Skeletal muscle tissue (tissue), 4 donors: ENCODE measurements around the gene RAE1. TPM values are rescaled to one million over a fixed set of nuclear protein-coding genes. Genes with fewer than 3 reads are reported as not detected.

ENCODE experiments used
- H3K27ac ChIP-seq: one replicate; pipeline ENCODE4 v1.7.0; 2013; ENCODE audit warnings: mild to moderate bottlenecking, low read depth, low read length, inconsistent platforms
- H3K27me3 ChIP-seq, 3 donors: one replicate each; pipeline ENCODE4 v1.7.0; 2013; ENCODE audit warnings: low read length in 3 of 3; ENCODE audit not compliant: control insufficient read depth in 3 of 3, insufficient read depth in 3 of 3
- H3K36me3 ChIP-seq, 3 donors: one replicate each; pipeline ENCODE4 v1.7.0; 2013; ENCODE audit warnings: low read length in 3 of 3; ENCODE audit not compliant: control insufficient read depth in 3 of 3, insufficient read depth in 3 of 3
- H3K4me1 ChIP-seq, 3 donors: one replicate each; pipeline ENCODE4 v1.7.0; 2013; ENCODE audit warnings: low read length in 3 of 3, mild to moderate bottlenecking in 3 of 3; ENCODE audit not compliant: control insufficient read depth in 3 of 3, insufficient read depth in 3 of 3
- H3K4me3 ChIP-seq, 3 donors: one replicate each; pipeline ENCODE4 v1.7.0; 2013; ENCODE audit warnings: low read length in 3 of 3
- H3K9ac ChIP-seq, 3 donors: one replicate each; pipeline ENCODE4 v1.7.0; 2013; ENCODE audit warnings: low read length in 3 of 3, mild to moderate bottlenecking in 3 of 3, moderate library complexity in 2 of 3, low read depth in 1 of 3
- H3K9me3 ChIP-seq, 3 donors: one replicate each; pipeline ENCODE4 v1.7.0; 2013; ENCODE audit warnings: low read length in 3 of 3; ENCODE audit not compliant: control insufficient read depth in 3 of 3
- total RNA-seq: library from RNA; depleted of rRNA; stranded (reverse); fragments of >200 nt; gene quantifications from one replicate; pipeline ENCODE4 v1.2.3, GENCODE V29; 2014
- donor health status: Osteomylitis.

Gene RAE1
- total RNA-seq, 1 donor from 2014 or later: 18.3 TPM

- H3K4me1 ChIP-seq: no peaks in the 10 kb centered on the region
- peaks cover 9 to 36% (median 11%) of the 10 kb centered on the region in 3 donors for H3K27me3 ChIP-seq
- H3K9ac ChIP-seq: no peak overlapping the region
- H3K27ac ChIP-seq: no peak overlapping the region
- no peaks in the 10 kb centered on the region for H3K9me3 ChIP-seq
- H3K36me3 ChIP-seq: no peaks in the 10 kb centered on the region
- H3K4me3 ChIP-seq: no peak overlapping the region
Observed at GRCh38 chr20:57325632-57326356, 25.3 kb upstream of the RAE1 start.

- H3K27me3 ChIP-seq: peaks cover 6 to 29% (median 8%) of the 10 kb centered on the region in 3 donors
- no peaks in the 10 kb centered on the region for H3K9me3 ChIP-seq
- no peak overlapping the region for H3K4me3 ChIP-seq
- H3K27ac ChIP-seq: no peak overlapping the region
- no peaks in the 10 kb centered on the region for H3K4me1 ChIP-seq
- H3K36me3 ChIP-seq: no peaks in the 10 kb centered on the region
- H3K9ac ChIP-seq: no peak overlapping the region
Observed at GRCh38 chr20:57326667-57327455, 24.2 kb upstream of the RAE1 start.

GRCh38 chr20:57327820-57328219, 23.2 kb upstream of the RAE1 start:
- Histone ChIP-seq H3K4me1 (no peaks in the 10 kb centered on the region), H3K9me3 (no peaks in the 10 kb centered on the region), H3K27me3 (peaks cover 10 to 26% (median 11%) of the 10 kb centered on the region in 3 donors), H3K27ac (no peak overlapping the region), H3K36me3 (no peaks in the 10 kb centered on the region), H3K9ac (no peak overlapping the region), H3K4me3 (no peak overlapping the region)

DNA sequence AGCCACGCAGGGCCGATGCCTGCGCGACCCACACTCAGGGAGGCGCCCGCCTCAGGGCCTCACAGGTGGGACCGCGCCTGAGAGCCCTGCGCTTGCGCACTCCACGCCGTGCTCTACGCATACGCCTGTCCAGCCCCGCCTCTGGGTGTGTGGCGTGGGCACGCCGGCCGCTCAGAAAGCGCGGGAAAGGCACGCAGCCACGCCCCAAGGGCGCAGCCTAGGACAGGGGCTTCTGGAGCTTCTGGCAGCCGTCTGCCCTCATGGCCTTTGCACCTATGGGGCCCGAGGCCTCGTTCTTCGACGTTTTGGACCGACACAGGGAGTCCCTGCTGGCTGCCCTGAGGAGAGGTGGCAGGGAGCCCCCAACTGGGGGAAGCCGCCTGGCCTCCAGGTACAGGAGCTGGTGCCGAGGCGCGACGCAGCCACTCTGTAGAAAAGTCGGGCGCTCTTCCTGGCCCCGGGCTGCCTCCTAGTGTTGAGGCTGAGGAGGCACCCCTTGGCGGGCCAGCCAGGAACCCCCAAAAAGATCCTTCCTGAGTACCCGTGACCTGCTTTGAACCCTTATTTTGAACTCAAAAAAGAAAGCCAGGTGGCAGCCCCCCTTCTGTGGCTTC, 21.3 kb upstream of the RAE1 start, which contains the start of gene SPO11:
TSS of gene SPO11 (plus strand) at position 196 of the 614 bp plus-strand sequence. CDS start at position 261, 65 bp downstream.
- Histone ChIP-seq H3K4me1 (no peaks in the 10 kb centered on the region), H3K36me3 (no peaks in the 10 kb centered on the region), H3K27me3 (peaks cover 6 to 19% (median 13%) of the 10 kb centered on the region in 3 donors), H3K9me3 (no peaks in the 10 kb centered on the region), H3K27ac (no peak within 1 kb of the TSS), H3K9ac (no peak within 1 kb of the TSS), H3K4me3 (no peak within 1 kb of the TSS)

DNA sequence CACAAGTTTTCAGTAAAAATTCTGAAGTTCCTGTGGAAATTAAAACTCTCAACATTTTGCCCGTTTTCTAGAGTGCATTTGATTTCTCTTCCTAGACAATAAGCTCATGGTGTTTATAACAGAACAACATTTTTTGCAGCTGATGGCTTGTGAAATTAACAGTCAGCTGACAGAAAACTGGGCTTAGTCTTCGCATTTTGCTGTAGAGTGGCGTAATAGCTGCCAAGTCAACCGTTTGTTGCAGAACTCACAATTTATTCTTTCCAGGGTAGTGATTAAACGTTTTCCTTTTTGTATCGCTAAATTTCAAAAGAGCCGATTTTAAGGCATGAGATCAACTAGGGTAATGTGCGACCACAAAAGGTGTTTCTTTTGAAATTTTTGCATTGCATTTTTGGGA, 20.1 kb upstream of the RAE1 start:
- H3K27me3 ChIP-seq: peaks cover 6 to 18% (median 13%) of the 10 kb centered on the region in 3 donors
- H3K4me1 ChIP-seq: no peaks in the 10 kb centered on the region
- H3K27ac ChIP-seq: no peak overlapping the region

DNA sequence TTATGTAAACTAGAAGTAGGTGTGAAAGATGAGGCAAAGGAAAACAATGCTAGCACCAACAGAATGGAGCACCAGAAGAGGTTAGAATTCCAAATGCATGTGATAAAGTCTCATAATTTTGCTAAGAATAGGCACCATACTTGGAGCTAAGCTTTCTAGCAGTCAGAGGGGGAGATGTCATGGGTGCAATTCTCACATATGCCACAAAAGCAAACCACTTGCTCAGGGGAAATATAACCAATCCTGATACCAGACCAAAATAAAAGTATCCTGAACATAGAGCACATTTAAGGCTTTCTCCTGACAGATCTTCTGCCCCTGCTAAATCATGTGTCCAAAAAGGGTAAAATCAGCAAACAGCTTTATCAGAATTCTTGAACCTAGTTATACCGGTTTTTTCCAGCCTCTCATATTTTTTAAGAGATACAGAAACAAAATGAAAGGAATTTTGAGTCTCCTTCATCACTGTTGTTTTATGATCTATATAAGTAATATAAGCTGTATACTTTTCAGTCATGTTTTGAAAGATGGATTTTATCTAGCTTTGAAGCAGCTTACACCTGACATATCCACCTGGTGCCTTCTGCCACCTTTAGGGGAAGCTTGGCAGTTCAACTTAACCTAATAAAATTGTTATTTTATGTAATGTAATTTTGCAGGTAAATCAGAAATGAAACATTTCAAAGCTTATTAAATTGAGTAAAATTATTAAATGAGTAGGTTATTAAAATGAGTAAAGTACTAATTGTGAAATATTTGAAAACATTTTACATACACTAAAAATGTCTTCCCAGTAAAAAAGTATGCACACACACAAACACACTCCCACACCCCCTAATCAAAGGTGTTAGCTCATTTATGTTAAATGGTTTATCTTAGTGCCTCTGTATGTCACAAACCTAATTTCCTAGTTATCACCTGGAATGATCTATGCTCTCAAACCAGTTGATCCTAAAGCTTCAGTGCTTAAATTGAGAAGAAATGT, 18.7 kb upstream of the RAE1 start:
- peaks cover 6 to 23% (median 13%) of the 10 kb centered on the region in 3 donors for H3K27me3 ChIP-seq
- H3K9me3 ChIP-seq: no peaks in the 10 kb centered on the region
- no peak overlapping the region for H3K9ac ChIP-seq
- no peak overlapping the region for H3K27ac ChIP-seq
- H3K36me3 ChIP-seq: no peaks in the 10 kb centered on the region
- no peaks in the 10 kb centered on the region for H3K4me1 ChIP-seq
- no peak overlapping the region for H3K4me3 ChIP-seq

More for the DNA sequence above, 20.1 kb upstream of the RAE1 start:
- Histone ChIP-seq H3K36me3 (no peaks in the 10 kb centered on the region), H3K4me3 (no peak overlapping the region), H3K9me3 (no peaks in the 10 kb centered on the region), H3K9ac (no peak overlapping the region)

- Histone ChIP-seq H3K4me3 (no peak overlapping the region), H3K9me3 (no peaks in the 10 kb centered on the region), H3K9ac (no peak overlapping the region), H3K27me3 (peaks cover 11 to 20% (median 13%) of the 10 kb centered on the region in 3 donors), H3K36me3 (no peaks in the 10 kb centered on the region), H3K4me1 (no peaks in the 10 kb centered on the region), H3K27ac (no peak overlapping the region)
Observed at GRCh38 chr20:57335392-57335791, 15.7 kb upstream of the RAE1 start.

GRCh38 chr20:57341663-57342062, 9.4 kb upstream of the RAE1 start:
- Histone ChIP-seq H3K27me3 (peaks cover 3 to 10% (median 6%) of the 10 kb centered on the region in 3 donors), H3K4me1 (no peaks in the 10 kb centered on the region), H3K27ac (no peak overlapping the region), H3K9ac (no peak overlapping the region), H3K9me3 (no peaks in the 10 kb centered on the region), H3K36me3 (no peaks in the 10 kb centered on the region), H3K4me3 (no peak overlapping the region)

GRCh38 chr20:57342829-57343228, 8.2 kb upstream of the RAE1 start:
- Histone ChIP-seq H3K4me1 (no peaks in the 10 kb centered on the region), H3K4me3 (no peak overlapping the region), H3K9me3 (no peaks in the 10 kb centered on the region), H3K27me3 (peaks cover 3 to 6% (median 5%) of the 10 kb centered on the region in 3 donors), H3K27ac (no peak overlapping the region), H3K9ac (no peak overlapping the region), H3K36me3 (no peaks in the 10 kb centered on the region)
